H1 (cell line): ENCODE results near the gene ZNF462. TPM values are rescaled to one million over a fixed set of nuclear protein-coding genes. Genes with fewer than 3 reads are reported as not detected.

Source experiments
- CBX8 ChIP-seq: fragments of 300-800, 300-1000 bp; sonication (generic); IDR thresholded peaks from 2 replicates; pipeline ENCODE4 v1.7.1; 2016; ENCODE audit warnings: low read depth, low read length, borderline replicate concordance
- GTF2F1 ChIP-seq: IDR thresholded peaks from 2 replicates; pipeline ENCODE4 v1.6.1; 2012; ENCODE audit warnings: low read depth, low read length, improper control_type of control experiment, borderline replicate concordance
- MAFK ChIP-seq: IDR thresholded peaks from 2 replicates; pipeline ENCODE4 v1.6.1; 2012; ENCODE audit warnings: low read depth, mild to moderate bottlenecking, improper control_type of control experiment, low read length
- NRF1 ChIP-seq: IDR thresholded peaks from 2 replicates; pipeline ENCODE4 v1.6.1; 2011; ENCODE audit warnings: mild to moderate bottlenecking, low read depth, low read length, improper control_type of control experiment
- RBBP5 ChIP-seq: IDR thresholded peaks from 2 replicates; pipeline ENCODE4 v1.7.1; 2012; ENCODE audit warnings: low read depth, mild to moderate bottlenecking, inconsistent platforms, low read length, moderate library complexity, borderline replicate concordance
- SP1 ChIP-seq: IDR thresholded peaks from 2 replicates; pipeline ENCODE4 v1.6.1; 2011; ENCODE audit warnings: low read depth, low read length
- SP4 ChIP-seq: IDR thresholded peaks from 2 replicates; pipeline ENCODE4 v1.6.1; 2012; ENCODE audit warnings: low read length, inconsistent platforms
- SRF ChIP-seq: IDR thresholded peaks from 2 replicates; pipeline ENCODE4 v1.6.1; 2011; ENCODE audit warnings: mild to moderate bottlenecking, low read depth, low read length, moderate library complexity
- polyA plus RNA-seq, 7 experiments: library from polyadenylated mRNA; depleted of rRNA in 3 of 7; stranded (reverse) in 5 of 7; unstranded in 2 of 7; fragments of >200 nt in 5 of 7; fragments of 200-250 nt in 2 of 7; gene quantifications; 1 replicate in 5 of 7; 2 replicates in 1 of 7; 4 replicates in 1 of 7; pipeline versions ENCODE4 v1.2.1 to v1.2.3, GENCODE V29; 2011 to 2013; ENCODE audit warnings: missing spikeins in 2 of 7, mixed read lengths in 2 of 7
- total RNA-seq: library from RNA; stranded (reverse); fragmentation: NEBNext Ultra II Directional; extraction: Animal tissue kit (Norgen Biotek cat#: 25700); gene quantifications from 2 replicates; pipeline ENCODE4 v1.2.1, GENCODE V29; 2021
- TF ChIP-seq, protein P1 (sequence below): IDR thresholded peaks from 2 replicates; pipeline ENCODE4 v1.6.1; 2011; ENCODE audit warnings: low read length, improper control_type of control experiment

The ZNF462 gene
- total and polyA plus RNA-seq, 2 of the 8 experiments (the other 6 are each of a cell fraction or from before 2014, with no cell fraction given) = 30.0 to 163 TPM

GRCh38 chr9:106861640-106862109 lies 1.3 kb upstream of the ZNF462 start (continued):
- no peak for TF ChIP-seq CBX8
- no peak for TF ChIP-seq SRF
- no peak for TF ChIP-seq RBBP5
- no peak for TF ChIP-seq MAFK
- TF ChIP-seq SP4 = no peak; the same call in 1 of the 2 replicates
- no peak for TF ChIP-seq NRF1
- TF ChIP-seq, protein P1, sequence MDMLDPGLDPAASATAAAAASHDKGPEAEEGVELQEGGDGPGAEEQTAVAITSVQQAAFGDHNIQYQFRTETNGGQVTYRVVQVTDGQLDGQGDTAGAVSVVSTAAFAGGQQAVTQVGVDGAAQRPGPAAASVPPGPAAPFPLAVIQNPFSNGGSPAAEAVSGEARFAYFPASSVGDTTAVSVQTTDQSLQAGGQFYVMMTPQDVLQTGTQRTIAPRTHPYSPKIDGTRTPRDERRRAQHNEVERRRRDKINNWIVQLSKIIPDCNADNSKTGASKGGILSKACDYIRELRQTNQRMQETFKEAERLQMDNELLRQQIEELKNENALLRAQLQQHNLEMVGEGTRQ = no peak
- TF ChIP-seq GTF2F1 = no peak
- TF ChIP-seq SP1 = no peak
